GM06990 (cell line): ENCODE data around the gene ANKDD1A.

Experiments used
- DNase-seq: peaks from one replicate; pipeline ENCODE4 v3.0.0-alpha.2; 2011; ENCODE audit not compliant: insufficient read length; ENCODE audit errors: extremely low read depth
- H3K27me3 ChIP-seq: replicated peaks from 2 replicates; pipeline ENCODE4 v1.6.0; 2011; ENCODE audit warnings: low read length; ENCODE audit not compliant: control insufficient read depth, insufficient read depth
- H3K36me3 ChIP-seq: 2 replicates; pipeline ENCODE4 v1.5.1; 2011; ENCODE audit warnings: low read length; ENCODE audit not compliant: control insufficient read depth, insufficient read depth
- H3K4me3 ChIP-seq: replicated peaks from 2 replicates; pipeline ENCODE4 v1.5.1; 2011; ENCODE audit warnings: low read depth, mild to moderate bottlenecking, control low read depth, low read length
- CTCF ChIP-seq: IDR thresholded peaks from 2 replicates; pipeline ENCODE4 v1.5.1; 2011; ENCODE audit warnings: low read length, control low read depth, mild to moderate bottlenecking, inconsistent platforms; ENCODE audit not compliant: insufficient read depth, poor library complexity, severe bottlenecking

Gene ANKDD1A

GRCh38 chr15:64931381-64931780 is 19.7 kb downstream of the ANKDD1A start:
- Histone ChIP-seq H3K36me3 (no peaks in the 10 kb centered on the region; the same call in 1 of the 2 replicates), H3K4me3 (no peak overlapping the region), H3K27me3 (no peaks in the 10 kb centered on the region)
- TF ChIP-seq CTCF: no peak
- DNase-seq: no peak

GRCh38 chr15:64934023-64934422 is 22.3 kb downstream of the ANKDD1A start:
- Histone ChIP-seq H3K4me3 (no peak overlapping the region), H3K27me3 (no peaks in the 10 kb centered on the region), H3K36me3 (no peaks in the 10 kb centered on the region; the same call in 1 of the 2 replicates)
- TF ChIP-seq CTCF: no peak
- no peak for DNase-seq

GRCh38 chr15:64938192-64938591 is 26.5 kb downstream of the ANKDD1A start:
- no peak for TF ChIP-seq CTCF
- no peak overlapping the region for H3K4me3 ChIP-seq
- H3K27me3 ChIP-seq: no peaks in the 10 kb centered on the region
- DNase-seq: no peak
- peaks cover 2% of the 10 kb centered on the region for H3K36me3 ChIP-seq

GRCh38 chr15:64942356-64942755 is 30.7 kb downstream of the ANKDD1A start:
- no peaks in the 10 kb centered on the region for H3K27me3 ChIP-seq
- no peak overlapping the region for H3K4me3 ChIP-seq
- DNase-seq: no peak
- H3K36me3 ChIP-seq: peaks cover 9% of the 10 kb centered on the region
- TF ChIP-seq CTCF: no peak

- Histone ChIP-seq H3K27me3 (no peaks in the 10 kb centered on the region), H3K4me3 (no peak overlapping the region), H3K36me3 (peaks cover 10% of the 10 kb centered on the region)
- TF ChIP-seq CTCF: no peak
- DNase-seq: no peak
Measured at GRCh38 chr15:64943512-64944225, 32.0 kb downstream of the ANKDD1A start.

GRCh38 chr15:64944961-64945360 is 33.3 kb downstream of the ANKDD1A start:
- DNase-seq: no peak
- TF ChIP-seq CTCF: no peak

More at GRCh38 chr15:64944961-64945360, 33.3 kb downstream of the ANKDD1A start:
- H3K36me3 ChIP-seq: peaks cover 10% of the 10 kb centered on the region
- H3K4me3 ChIP-seq: no peak overlapping the region
- no peaks in the 10 kb centered on the region for H3K27me3 ChIP-seq
